Activated CD8-positive, alpha-beta memory T cell treated with anti-CD3 and anti-CD28 coated beads, Interleukin-2, amount 50 U/mL, for 24 hours (primary cell): ENCODE measurements around the gene HHLA2.

Experiments
- DNase-seq: peaks from one replicate; pipeline ENCODE4 v3.0.0-alpha.2; 2020; ENCODE audit errors: extremely low read depth

Gene HHLA2

GRCh38 chr3:108391917-108392593, 95.7 kb downstream of the HHLA2 start:
- no peak for DNase-seq

GRCh38 chr3:108393128-108393900, 97.0 kb downstream of the HHLA2 start:
- no peak for DNase-seq

- DNase-seq: no peak
These were observed 97.7 kb downstream of the HHLA2 start for GRCh38 chr3:108394016-108394415.

GRCh38 chr3:108394563-108394962, 98.2 kb downstream of the HHLA2 start:
- no peak for DNase-seq

- no peak for DNase-seq
These were observed 100.0 kb downstream of the HHLA2 start for GRCh38 chr3:108396336-108396735.

- DNase-seq: no peak
These were observed 102.2 kb downstream of the HHLA2 start for GRCh38 chr3:108398510-108398909.

- DNase-seq: no peak
These were observed 105.5 kb downstream of the HHLA2 start for GRCh38 chr3:108401836-108402235.

GRCh38 chr3:108403198-108403597, 106.8 kb downstream of the HHLA2 start:
- DNase-seq: no peak

- no peak for DNase-seq
These were observed 107.5 kb downstream of the HHLA2 start for GRCh38 chr3:108403686-108404345.

- no peak for DNase-seq
These were observed 108.0 kb downstream of the HHLA2 start for GRCh38 chr3:108404368-108404767.

- no peak for DNase-seq
These were observed 109.8 kb downstream of the HHLA2 start for GRCh38 chr3:108406063-108406660.

GRCh38 chr3:108406661-108407206, 110.4 kb downstream of the HHLA2 start:
- DNase-seq: no peak

- no peak for DNase-seq
These were observed 111.5 kb downstream of the HHLA2 start for GRCh38 chr3:108407886-108408285.

GRCh38 chr3:108408883-108409799, 112.8 kb downstream of the HHLA2 start:
- DNase-seq: no peak

- DNase-seq: no peak
These were observed 113.4 kb downstream of the HHLA2 start for GRCh38 chr3:108409800-108410178.

GRCh38 chr3:108410531-108410984, 114.2 kb downstream of the HHLA2 start:
- no peak for DNase-seq

GRCh38 chr3:108412121-108412750, 115.9 kb downstream of the HHLA2 start:
- no peak for DNase-seq

GRCh38 chr3:108414007-108414406, 117.7 kb downstream of the HHLA2 start:
- DNase-seq: no peak

GRCh38 chr3:108415661-108416060, 119.3 kb downstream of the HHLA2 start:
- DNase-seq: no peak

- DNase-seq: no peak
These were observed 119.9 kb downstream of the HHLA2 start for GRCh38 chr3:108416111-108416869.
